GM19035 (cell line): Measurements from ENCODE around the gene UBA1.

Experiments used
- ATAC-seq: cut with Tn5 transposase; IDR thresholded peaks from one replicate; pipeline ENCODE4 v1.9.1; 2021; ENCODE audit not compliant: unreplicated experiment

UBA1 gene

GRCh38 chrX:47187106-47187677 lies 6.4 kb upstream of the UBA1 start:
- ATAC-seq, result no peak

GRCh38 chrX:47189906-47190305 lies 3.7 kb upstream of the UBA1 start:
- ATAC-seq, result no peak

GRCh38 chrX:47190445-47191269 lies 3.0 kb upstream of the UBA1 start:
- peak; percentile 49 for ATAC-seq

- ATAC-seq, result no peak
Observed at GRCh38 chrX:47191331-47191730, 2.3 kb upstream of the UBA1 start.

- ATAC-seq, result no peak
Observed at GRCh38 chrX:47191806-47192401, 1.7 kb upstream of the UBA1 start.

GRCh38 chrX:47194194-47194787 lies 662 bp downstream of the UBA1 start:
- no peak for ATAC-seq

GRCh38 chrX:47196098-47196497 lies 2.5 kb downstream of the UBA1 start:
- ATAC-seq, result no peak

- ATAC-seq, result no peak
Observed at GRCh38 chrX:47197526-47197925, 3.9 kb downstream of the UBA1 start.

GRCh38 chrX:47198026-47198686 lies 4.5 kb downstream of the UBA1 start:
- ATAC-seq, result no peak

- ATAC-seq, result no peak
Observed at GRCh38 chrX:47198687-47199080, 5.1 kb downstream of the UBA1 start.

GRCh38 chrX:47199286-47199685 lies 5.7 kb downstream of the UBA1 start:
- no peak for ATAC-seq

- ATAC-seq, result no peak
Observed at GRCh38 chrX:47200385-47201150, 6.9 kb downstream of the UBA1 start.

GRCh38 chrX:47201345-47201944 lies 7.8 kb downstream of the UBA1 start:
- no peak for ATAC-seq

- ATAC-seq, result no peak
Observed at GRCh38 chrX:47202316-47202715, 8.7 kb downstream of the UBA1 start.

GRCh38 chrX:47202877-47203276 lies 9.2 kb downstream of the UBA1 start:
- no peak for ATAC-seq

GRCh38 chrX:47204970-47205369 lies 11.3 kb downstream of the UBA1 start:
- no peak for ATAC-seq

GRCh38 chrX:47206316-47206715 lies 12.7 kb downstream of the UBA1 start:
- ATAC-seq, result no peak

- no peak for ATAC-seq
Observed at GRCh38 chrX:47208108-47208507, 14.5 kb downstream of the UBA1 start.

- ATAC-seq, result no peak
Observed at GRCh38 chrX:47209508-47210238, 16.0 kb downstream of the UBA1 start.
